ENCODE measurements around the gene LKAAEAR1. TPM values are rescaled to one million over a fixed set of nuclear protein-coding genes. Genes with fewer than 3 reads are reported as not detected.
A peak's percentile ranks its signal among the peaks of the same experiment; 100 is the strongest.
"Not testable (repeated sequence)": the region's sequence is repeated elsewhere in the genome, so short reads cannot be mapped to it uniquely, and the experiment has no call there.

Gene LKAAEAR1
- total RNA-seq, 4 donors from 2014 or later: not detected

DNA sequence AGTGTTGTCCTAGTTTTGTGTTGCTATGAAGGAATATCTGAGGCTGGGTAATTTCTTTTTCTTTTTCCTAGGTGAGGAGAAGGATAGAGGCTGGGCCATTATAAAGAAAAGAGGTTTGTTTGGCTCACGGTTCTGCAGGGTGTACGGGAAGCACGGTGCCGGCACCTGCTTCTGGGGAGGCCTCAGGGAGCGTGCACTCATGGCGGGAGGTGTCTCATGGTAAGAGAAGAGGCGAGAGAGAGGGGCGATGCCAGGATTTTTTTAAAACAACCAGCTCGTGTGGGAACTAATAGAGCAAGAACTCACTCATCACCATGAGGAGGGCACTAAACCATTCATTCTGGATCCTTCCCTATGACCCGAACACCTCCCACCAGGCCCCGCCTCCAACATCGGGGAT, 37.4 kb upstream of the LKAAEAR1 start:
- peaks cover 0 to 5% (median 0%) of the 10 kb centered on the region in 4 donors for H3K4me1 ChIP-seq
- H3K9me3 ChIP-seq: no peaks in the 10 kb centered on the region
- H3K27ac ChIP-seq: no peak overlapping the region
- peak in 2 of 3 donors; percentile 13 to 36 for DNase-seq
- no peaks in the 10 kb centered on the region for H3K36me3 ChIP-seq
- H3K27me3 ChIP-seq: no peaks in the 10 kb centered on the region
- TF ChIP-seq CTCF (IDR thresholded peaks at IDR 0.05): no peak
- no peak for TF ChIP-seq POLR2A (IDR thresholded peaks at IDR 0.05)
- H3K4me3 ChIP-seq: no peak overlapping the region

GRCh38 chr20:64119681-64120341, 35.6 kb upstream of the LKAAEAR1 start:
- no peak for TF ChIP-seq POLR2A (IDR thresholded peaks at IDR 0.05)
- TF ChIP-seq CTCF (IDR thresholded peaks at IDR 0.05): no peak
- H3K27me3 ChIP-seq: no peaks in the 10 kb centered on the region

GRCh38 chr20:64119301-64119680, 35.1 kb upstream of the LKAAEAR1 start:
- no peak overlapping the region for H3K4me3 ChIP-seq
- no peaks in the 10 kb centered on the region for H3K27me3 ChIP-seq
- no peak overlapping the region for H3K27ac ChIP-seq
- H3K4me1 ChIP-seq: peaks cover 0 to 5% (median 0%) of the 10 kb centered on the region in 4 donors
- no peaks in the 10 kb centered on the region for H3K36me3 ChIP-seq
- H3K9me3 ChIP-seq: no peaks in the 10 kb centered on the region
- TF ChIP-seq CTCF (IDR thresholded peaks at IDR 0.05): no peak
- no peak for TF ChIP-seq POLR2A (IDR thresholded peaks at IDR 0.05)
- DNase-seq: peak in 1 of 3 donors; percentile 25

More at GRCh38 chr20:64119681-64120341, 35.6 kb upstream of the LKAAEAR1 start:
- Histone ChIP-seq H3K4me1 (peaks cover 0 to 5% (median 0%) of the 10 kb centered on the region in 4 donors), H3K9me3 (no peaks in the 10 kb centered on the region), H3K36me3 (no peaks in the 10 kb centered on the region), H3K4me3 (no peak overlapping the region), H3K27ac (peak overlapping the region in 1 of 4 donors; percentile 25)
- peak; percentile 14 to 47 (median 41) for DNase-seq

DNA sequence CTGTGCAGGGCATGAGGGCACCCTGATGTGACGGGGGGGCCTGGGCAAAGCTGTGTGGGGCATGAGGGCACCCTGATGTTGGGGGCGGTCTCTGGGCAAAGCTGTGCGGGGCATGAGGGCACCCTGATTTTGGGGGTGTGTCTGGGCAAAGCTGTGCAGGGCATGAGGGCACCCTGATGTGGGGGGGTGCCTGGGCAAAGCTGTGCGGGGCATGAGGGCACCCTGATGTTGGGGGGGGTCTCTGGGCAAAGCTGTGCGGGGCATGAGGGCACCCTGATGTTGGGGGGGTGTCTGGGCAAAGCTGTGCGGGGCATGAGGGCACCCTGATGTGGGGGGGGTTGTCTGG, 33.2 kb upstream of the LKAAEAR1 start:
- H3K9me3 ChIP-seq, H3K27me3 ChIP-seq, H3K4me1 ChIP-seq, H3K27ac ChIP-seq, H3K4me3 ChIP-seq, H3K36me3 ChIP-seq: not testable (repeated sequence)
- DNase-seq: peak in 1 of 3 donors; percentile 29

- Histone ChIP-seq H3K27me3 (no peaks in the 10 kb centered on the region), H3K36me3 (no peaks in the 10 kb centered on the region), H3K4me3 (no peak overlapping the region), H3K27ac (no peak overlapping the region), H3K4me1 (peaks cover 0 to 5% (median 0%) of the 10 kb centered on the region in 4 donors), H3K9me3 (no peaks in the 10 kb centered on the region)
- peak; percentile 12 to 38 (median 31) for DNase-seq
- TF ChIP-seq CTCF (IDR thresholded peaks at IDR 0.05): no peak
- TF ChIP-seq POLR2A (IDR thresholded peaks at IDR 0.05): no peak
These were observed 32.6 kb upstream of the LKAAEAR1 start for GRCh38 chr20:64116541-64117431.

DNA sequence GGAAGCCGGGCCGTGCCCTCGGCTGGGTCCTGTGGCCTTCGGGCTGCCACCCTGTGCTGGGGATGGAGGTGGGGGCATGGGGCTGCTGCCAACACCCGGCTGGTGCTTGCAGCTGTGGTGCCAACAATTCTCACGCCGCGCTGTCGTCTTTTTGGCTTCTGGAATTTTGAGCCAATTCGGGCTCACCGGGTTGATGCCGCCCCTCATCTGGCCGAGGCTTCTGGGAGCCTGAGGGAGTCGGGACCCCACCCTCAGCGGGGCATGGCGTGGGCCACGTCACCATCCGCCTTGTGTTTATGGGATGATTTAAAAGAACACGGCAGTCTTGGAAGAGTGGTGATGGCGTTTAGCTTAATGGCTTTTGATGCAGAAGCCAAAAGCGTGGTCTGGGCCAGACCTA, 31.8 kb upstream of the LKAAEAR1 start:
- Histone ChIP-seq H3K27ac (no peak overlapping the region), H3K4me3 (no peak overlapping the region), H3K27me3 (no peaks in the 10 kb centered on the region), H3K36me3 (no peaks in the 10 kb centered on the region), H3K9me3 (no peaks in the 10 kb centered on the region), H3K4me1 (peaks cover 0 to 5% (median 0%) of the 10 kb centered on the region in 4 donors)
- TF ChIP-seq CTCF (IDR thresholded peaks at IDR 0.05): no peak
- no peak for TF ChIP-seq POLR2A (IDR thresholded peaks at IDR 0.05)
- DNase-seq: peak; percentile 13 to 37 (median 35)

Measured in Peyer's patch (tissue), 4 donors.